ENCODE data around the gene MRPL4. TPM values are rescaled to one million over a fixed set of nuclear protein-coding genes. Genes with fewer than 3 reads are reported as not detected.
A peak's percentile ranks its signal among the peaks of the same experiment; 100 is the strongest.

Gene MRPL4
- total RNA-seq, 3 donors from 2014 or later (not counting 1 experiment from before 2014, with no cell fraction given), result 34.5 to 41.6 (median 40.2) TPM

- no peaks in the 10 kb centered on the region for H3K36me3 Mint-ChIP-seq
- peaks cover 41 to 56% of the 10 kb centered on the region in 2 donors for H3K4me1 Mint-ChIP-seq
- DNase-seq (no peak), ATAC-seq (no peak)
- Histone ChIP-seq H3K27me3 (ENCODE audit: control insufficient read depth, insufficient read depth, low read length) (peaks cover 48% of the 10 kb centered on the region), H3K36me3 (ENCODE audit: control insufficient read depth, insufficient read depth, low read length) (no peaks in the 10 kb centered on the region), H3K27ac (ENCODE audit: low read length) (no peak overlapping the region), H3K9me3 (ENCODE audit: control insufficient read depth, insufficient read depth, low read length) (no peaks in the 10 kb centered on the region), H3K4me1 (ENCODE audit: control insufficient read depth, insufficient read depth, low read length) (peaks cover 75% of the 10 kb centered on the region), H3K4me3 (ENCODE audit: low read length) (no peak overlapping the region)
- H3K9me3 Mint-ChIP-seq, result no peaks in the 10 kb centered on the region
- TF ChIP-seq CTCF (IDR thresholded peaks at IDR 0.05), result no peak
- WGBS (ENCODE audit: insufficient coverage), result 36% methylated on average over 49 of the region's 49 CpGs
- intact Hi-C loops (cut with micrococcal nuclease), result loop anchor here (5.0 kb wide), 1 partner anchor 218 kb away; no protein-coding TSS in a partner anchor
- H3K27me3 Mint-ChIP-seq (ENCODE audit: low read depth in 2 of 2), result peaks cover 7 to 29% of the 10 kb centered on the region in 2 donors
- H3K4me3 Mint-ChIP-seq, result peak overlapping the region; percentile 86
- H3K27ac Mint-ChIP-seq, result peak overlapping the region; percentile 63 to 71
Observed at GRCh38 chr19:10293637-10294367, 41.8 kb downstream of the MRPL4 start.

- intact Hi-C loops (cut with micrococcal nuclease), result loop anchor here (5.0 kb wide), 1 partner anchor 218 kb away; no protein-coding TSS in a partner anchor
- no peak for DNase-seq
- H3K36me3 ChIP-seq (ENCODE audit: control insufficient read depth, insufficient read depth, low read length), result no peaks in the 10 kb centered on the region
- peak overlapping the region; percentile 89 for H3K4me3 Mint-ChIP-seq
- H3K4me1 Mint-ChIP-seq, result peaks cover 41 to 52% of the 10 kb centered on the region in 2 donors
- WGBS (ENCODE audit: insufficient coverage), result 38% methylated on average over 25 of the region's 25 CpGs
- H3K27me3 Mint-ChIP-seq (ENCODE audit: low read depth in 2 of 2), result peaks cover 7 to 27% of the 10 kb centered on the region in 2 donors
- H3K36me3 Mint-ChIP-seq, result no peaks in the 10 kb centered on the region
- peaks cover 69% of the 10 kb centered on the region for H3K4me1 ChIP-seq (ENCODE audit: control insufficient read depth, insufficient read depth, low read length)
- no peaks in the 10 kb centered on the region for H3K9me3 ChIP-seq (ENCODE audit: control insufficient read depth, insufficient read depth, low read length)
- H3K4me3 ChIP-seq (ENCODE audit: low read length), result no peak overlapping the region
- no peak for ATAC-seq
- H3K27me3 ChIP-seq (ENCODE audit: control insufficient read depth, insufficient read depth, low read length), result peaks cover 45% of the 10 kb centered on the region
- no peaks in the 10 kb centered on the region for H3K9me3 Mint-ChIP-seq
- TF ChIP-seq CTCF (IDR thresholded peaks at IDR 0.05), result no peak
- no peak overlapping the region for H3K27ac ChIP-seq (ENCODE audit: low read length)
- H3K27ac Mint-ChIP-seq, result no peak overlapping the region
Observed at GRCh38 chr19:10294368-10294697, 42.3 kb downstream of the MRPL4 start.

- H3K4me1 ChIP-seq (ENCODE audit: control insufficient read depth, insufficient read depth, low read length), result peaks cover 59% of the 10 kb centered on the region
- intact Hi-C loops (cut with micrococcal nuclease), result no loop called here
- peak; percentile 70 to 87 for DNase-seq
- Mint-ChIP-seq H3K4me1 (peaks cover 37 to 47% of the 10 kb centered on the region in 2 donors), H3K4me3 (peak overlapping the region; percentile 89), H3K27me3 (ENCODE audit: low read depth in 2 of 2) (peaks cover 7 to 19% of the 10 kb centered on the region in 2 donors), H3K9me3 (no peaks in the 10 kb centered on the region), H3K36me3 (no peaks in the 10 kb centered on the region), H3K27ac (peak overlapping the region; percentile 61 to 86)
- no peak for TF ChIP-seq CTCF (IDR thresholded peaks at IDR 0.05)
- ATAC-seq, result peak; percentile 73 to 88 (median 73)
- no peak overlapping the region for H3K27ac ChIP-seq (ENCODE audit: low read length)
- H3K36me3 ChIP-seq (ENCODE audit: control insufficient read depth, insufficient read depth, low read length), result no peaks in the 10 kb centered on the region
- peak overlapping the region; percentile 34 for H3K4me3 ChIP-seq (ENCODE audit: low read length)
- H3K27me3 ChIP-seq (ENCODE audit: control insufficient read depth, insufficient read depth, low read length), result peaks cover 37% of the 10 kb centered on the region
- H3K9me3 ChIP-seq (ENCODE audit: control insufficient read depth, insufficient read depth, low read length), result no peaks in the 10 kb centered on the region
- under 1% methylated on average over 48 of the region's 48 CpGs for WGBS (ENCODE audit: insufficient coverage)
Observed at GRCh38 chr19:10295305-10295846, 43.4 kb downstream of the MRPL4 start.
